Stimulated activated naive B cell treated with anti-CD40 and anti-IgM and Interleukin-4, amounts not matched to agents 10 μg/mL and 1 μg/mL and 100 μg/mL, for 72 hours (primary cell): ENCODE results near the gene UGT2B17.
"Not testable (repeated sequence)": the region's sequence is repeated elsewhere in the genome, so short reads cannot be mapped to it uniquely, and the experiment has no call there.

Source experiments
- ATAC-seq, 2 donors: fragments of 150-1000 bp; cut with Tn5 transposase; replicated peaks; 2 replicates each; pipeline ENCODE4 v1.10.0; 2021; ENCODE audit warnings: moderate library complexity in 1 of 2
- DNase-seq: peaks from one replicate; pipeline ENCODE4 v3.0.0; 2021
- H3K27ac Mint-ChIP-seq: one replicate; pipeline ENCODE4 v1.8.0; 2022; ENCODE audit warnings: mild to moderate bottlenecking, mixed read lengths
- H3K27me3 Mint-ChIP-seq, 2 donors: one replicate each; pipeline ENCODE4 v1.8.0; 2022; ENCODE audit warnings: mixed read lengths in 2 of 2
- H3K36me3 Mint-ChIP-seq, 2 donors: one replicate each; pipeline ENCODE4 v1.8.0; 2022; ENCODE audit warnings: mixed read lengths in 2 of 2, mild to moderate bottlenecking in 1 of 2
- H3K4me1 Mint-ChIP-seq, 2 donors: one replicate each; pipeline ENCODE4 v1.8.0; 2022; ENCODE audit warnings: mixed read lengths in 2 of 2, mild to moderate bottlenecking in 1 of 2
- H3K4me3 Mint-ChIP-seq, 2 donors: one replicate each; pipeline ENCODE4 v1.8.0; 2022; ENCODE audit warnings: mild to moderate bottlenecking in 2 of 2, mixed read lengths in 2 of 2, moderate library complexity in 1 of 2
- H3K9me3 Mint-ChIP-seq, 2 donors: one replicate each; pipeline ENCODE4 v1.8.0; 2022; ENCODE audit warnings: mixed read lengths in 2 of 2, mild to moderate bottlenecking in 1 of 2

Gene UGT2B17

DNA sequence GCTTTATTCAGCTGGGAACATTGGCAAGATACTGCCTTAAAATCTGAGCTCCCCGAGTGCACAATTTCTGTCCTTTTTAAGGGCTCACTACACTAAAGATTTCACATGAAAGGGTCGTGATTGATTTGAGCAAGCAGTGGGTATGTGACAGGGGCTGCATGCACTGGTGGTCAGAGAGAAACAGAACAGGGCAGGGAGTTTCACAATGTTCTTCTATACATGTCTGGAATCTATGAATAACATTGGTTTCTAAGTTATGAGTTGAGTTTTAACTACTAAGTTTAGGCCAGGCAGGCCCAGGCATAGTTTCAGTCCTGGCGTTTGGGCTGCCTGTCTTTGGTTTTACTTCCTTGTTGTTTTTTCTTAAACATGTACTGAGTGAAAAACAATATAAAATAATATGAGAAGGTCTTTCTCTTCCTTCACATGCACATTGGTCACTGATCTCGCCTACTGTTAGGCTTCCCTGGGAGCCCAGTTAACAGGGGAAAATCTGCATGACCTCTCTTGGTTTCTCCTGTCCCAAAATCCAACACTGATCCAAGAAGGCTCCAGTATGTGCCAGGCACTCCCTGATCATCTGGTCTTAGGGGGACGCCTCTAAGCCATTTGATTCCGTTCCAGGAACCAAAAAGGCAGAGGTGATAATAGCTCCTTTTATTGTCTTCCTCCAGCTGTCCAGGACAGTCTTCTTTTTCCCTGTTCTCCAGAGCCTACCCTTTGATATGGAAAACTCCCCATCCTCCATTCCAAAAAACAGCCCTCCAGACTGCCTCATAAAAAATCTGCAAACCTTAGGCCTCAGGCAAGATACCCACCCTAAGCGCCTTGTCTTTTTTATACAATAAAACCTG is at the start of gene UGT2B17:
UGT2B17 (minus strand) TSS at position 51 of the 854 bp plus-strand sequence. CDS start 7,838 bp downstream, outside the sequence.
- Mint-ChIP-seq H3K9me3 (peaks cover 6 to 13% of the 10 kb centered on the region in 2 donors), H3K27ac (peak within 1 kb of the TSS; percentile 93)
- ATAC-seq: peak; percentile 90 to 94

DNA sequence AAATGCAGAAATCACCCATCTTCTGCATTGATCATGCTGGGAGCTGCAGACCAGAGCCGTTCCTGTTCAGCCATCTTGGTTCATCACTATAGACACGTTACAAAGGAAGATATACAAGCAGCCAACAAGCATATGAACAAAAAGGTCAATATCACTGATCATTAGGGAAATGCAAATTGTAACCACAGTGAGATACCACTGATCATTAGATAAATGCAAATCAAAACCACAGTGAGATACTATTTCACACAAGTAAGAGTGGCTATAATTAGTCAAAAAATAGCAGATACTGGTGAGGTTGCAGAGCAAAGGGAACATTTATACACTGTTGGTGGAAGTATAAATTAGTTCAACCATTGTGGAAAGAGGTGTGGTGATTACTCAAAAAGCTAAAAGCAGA is 46.6 kb upstream of the UGT2B17 start:
- not testable (repeated sequence) for DNase-seq, H3K27me3 Mint-ChIP-seq, H3K9me3 Mint-ChIP-seq, ATAC-seq, H3K36me3 Mint-ChIP-seq, H3K4me3 Mint-ChIP-seq, H3K4me1 Mint-ChIP-seq, H3K27ac Mint-ChIP-seq

More for the DNA sequence above, at the start of gene UGT2B17:
- H3K36me3 Mint-ChIP-seq: peaks cover 2 to 8% of the 10 kb centered on the region in 2 donors
- DNase-seq: peak; percentile 53
- H3K4me3 Mint-ChIP-seq: peak within 1 kb of the TSS; percentile 56 to 85
- peaks cover 26 to 27% of the 10 kb centered on the region in 2 donors for H3K4me1 Mint-ChIP-seq
- H3K27me3 Mint-ChIP-seq: no peaks in the 10 kb centered on the region

DNA sequence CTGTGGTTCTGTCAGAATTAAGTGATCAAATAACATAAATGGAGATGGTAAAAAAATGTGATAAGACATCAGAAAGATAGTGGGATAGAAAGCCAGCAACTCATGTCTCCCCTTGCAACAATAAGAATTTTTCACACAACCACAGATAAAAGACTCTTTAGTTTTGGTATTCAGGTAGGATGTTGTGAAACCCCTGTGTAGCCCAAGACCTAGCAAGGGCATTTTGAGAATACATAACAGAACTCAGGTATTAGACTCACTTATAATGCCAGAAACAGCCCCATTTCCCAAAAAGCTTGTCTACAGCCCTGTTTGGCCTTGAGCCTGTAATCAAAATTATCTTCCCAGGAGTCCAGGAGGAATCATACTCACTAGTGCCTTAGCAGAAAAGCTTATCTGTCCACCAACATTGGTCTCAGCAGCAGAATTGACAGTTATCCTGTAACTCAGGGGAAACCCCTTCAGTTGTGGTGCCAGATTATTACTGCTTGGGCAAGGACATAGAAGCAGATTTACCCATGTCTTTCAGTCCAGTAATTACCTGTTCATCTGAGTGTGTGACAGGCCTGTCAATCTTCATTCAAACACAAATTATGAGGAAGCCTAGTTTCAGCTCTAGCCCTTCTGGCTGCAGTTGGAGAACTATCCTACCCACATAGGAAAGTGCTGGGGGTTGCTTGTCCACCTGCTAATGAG is 41.0 kb upstream of the UGT2B17 start:
- Mint-ChIP-seq H3K27ac (no peak overlapping the region), H3K4me1 (peaks cover 0 to 2% of the 10 kb centered on the region in 2 donors), H3K27me3 (no peaks in the 10 kb centered on the region), H3K4me3 (no peak overlapping the region), H3K9me3 (peaks cover 0 to 1% of the 10 kb centered on the region in 2 donors), H3K36me3 (no peaks in the 10 kb centered on the region)
- ATAC-seq (peak in 1 of 2 donors; percentile 50), DNase-seq (no peak)

DNA sequence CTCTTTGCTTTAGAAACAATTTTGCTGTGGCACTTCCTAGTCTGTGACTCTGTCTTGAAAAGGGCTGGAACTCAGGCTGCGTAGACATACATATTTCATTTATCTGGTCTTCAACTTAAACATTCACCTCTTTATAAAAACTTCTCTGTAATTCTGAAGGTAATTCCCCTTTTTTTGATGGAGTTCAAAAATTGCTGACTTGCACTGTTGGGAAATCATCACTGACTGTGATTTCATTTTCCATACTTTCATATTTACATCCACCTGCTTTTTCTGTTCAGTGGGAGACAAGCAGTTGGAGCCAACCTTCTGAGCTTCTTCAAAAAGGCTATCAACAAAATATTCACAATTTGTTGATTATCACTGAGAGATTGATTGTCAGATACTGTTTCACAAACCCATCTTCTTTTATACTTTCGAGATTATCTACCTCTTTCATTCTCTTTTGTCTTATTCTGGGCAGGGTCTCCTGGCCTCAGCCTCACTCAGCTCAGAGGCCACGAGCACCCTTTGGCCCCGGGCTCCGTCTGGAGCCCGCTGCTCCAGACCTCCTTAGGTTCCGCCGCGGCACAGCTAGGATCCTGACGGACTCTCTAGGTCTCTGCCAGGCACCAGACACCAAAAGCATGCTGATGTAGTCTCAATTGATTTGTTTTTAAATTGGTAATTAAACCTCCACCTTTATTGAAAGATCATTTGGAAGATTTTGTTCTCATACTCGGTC is 39.7 kb upstream of the UGT2B17 start:
- no peak for DNase-seq
- ATAC-seq: no peak
- no peaks in the 10 kb centered on the region for H3K36me3 Mint-ChIP-seq
- no peak overlapping the region for H3K4me3 Mint-ChIP-seq
- no peaks in the 10 kb centered on the region for H3K4me1 Mint-ChIP-seq
- H3K27ac Mint-ChIP-seq: no peak overlapping the region
- H3K9me3 Mint-ChIP-seq: peaks cover 0 to 1% of the 10 kb centered on the region in 2 donors
- H3K27me3 Mint-ChIP-seq: no peaks in the 10 kb centered on the region

DNA sequence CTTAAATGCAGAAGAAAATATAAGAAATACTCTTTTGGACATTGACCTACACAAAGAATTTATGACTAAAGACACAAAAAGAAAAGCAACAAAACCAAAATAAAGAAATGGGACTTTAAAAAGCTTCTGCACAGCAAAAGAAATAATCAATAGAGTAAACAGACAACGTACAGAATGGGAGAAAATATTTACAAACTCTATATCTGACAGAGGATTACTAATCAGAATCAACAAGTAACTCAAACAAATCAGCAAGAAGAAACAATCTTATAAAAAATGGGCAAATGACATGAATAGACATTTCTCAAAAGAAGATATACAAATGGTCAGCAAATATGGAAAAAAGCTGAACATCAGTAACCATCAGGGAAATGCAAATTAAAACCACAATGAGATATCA is 37.6 kb upstream of the UGT2B17 start:
- no peaks in the 10 kb centered on the region for H3K36me3 Mint-ChIP-seq
- H3K9me3 Mint-ChIP-seq: peaks cover 0 to 3% of the 10 kb centered on the region in 2 donors
- no peak for ATAC-seq
- no peak for DNase-seq
- no peaks in the 10 kb centered on the region for H3K4me1 Mint-ChIP-seq
- H3K4me3 Mint-ChIP-seq: no peak overlapping the region
- H3K27me3 Mint-ChIP-seq: no peaks in the 10 kb centered on the region
- no peak overlapping the region for H3K27ac Mint-ChIP-seq

DNA sequence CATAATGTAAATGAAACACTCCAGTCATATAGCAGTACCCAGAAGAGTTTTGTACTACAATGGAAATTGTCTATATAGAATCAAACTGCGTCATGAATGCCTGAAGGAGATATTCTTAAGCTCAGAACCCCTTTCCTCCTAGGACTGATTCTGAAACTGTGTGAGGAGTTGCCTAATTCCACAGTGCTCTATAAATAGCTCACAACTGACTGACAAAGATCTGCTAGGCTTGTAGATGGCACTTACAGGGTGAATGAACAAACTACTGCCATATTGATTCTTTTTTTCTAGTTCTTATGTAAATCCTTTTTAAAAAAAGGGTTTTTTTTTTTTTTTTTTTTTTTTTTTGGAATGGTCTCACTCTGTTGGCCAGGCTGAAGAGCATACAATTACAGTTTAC is 30.1 kb upstream of the UGT2B17 start:
- no peaks in the 10 kb centered on the region for H3K27me3 Mint-ChIP-seq
- H3K27ac Mint-ChIP-seq: no peak overlapping the region
- peaks cover 5 to 7% of the 10 kb centered on the region in 2 donors for H3K9me3 Mint-ChIP-seq
- no peak for DNase-seq
- no peak for ATAC-seq
- H3K4me3 Mint-ChIP-seq: no peak overlapping the region
- H3K4me1 Mint-ChIP-seq: no peaks in the 10 kb centered on the region
- H3K36me3 Mint-ChIP-seq: no peaks in the 10 kb centered on the region

DNA sequence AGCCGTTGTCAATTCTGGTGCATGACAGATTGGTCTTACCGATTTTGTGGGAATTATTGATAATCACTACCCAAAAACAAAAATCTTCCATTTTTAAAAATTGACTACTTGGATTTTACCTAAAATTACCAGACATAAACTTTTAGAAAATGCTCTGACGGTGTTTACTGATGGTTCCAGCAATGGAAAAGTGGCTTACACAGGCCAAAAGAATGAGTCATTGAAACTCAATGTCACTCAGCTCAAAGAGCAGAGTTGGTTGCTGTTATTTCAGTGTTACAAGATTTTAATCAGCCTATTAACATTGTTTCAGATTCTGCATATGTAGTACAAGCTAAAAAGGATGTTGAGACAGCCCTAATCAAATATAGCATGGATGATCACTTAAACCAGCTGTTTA is 23.0 kb upstream of the UGT2B17 start:
- Mint-ChIP-seq H3K4me3 (no peak overlapping the region), H3K27me3 (no peaks in the 10 kb centered on the region), H3K9me3 (peaks cover 0 to 3% of the 10 kb centered on the region in 2 donors), H3K36me3 (no peaks in the 10 kb centered on the region), H3K4me1 (no peaks in the 10 kb centered on the region), H3K27ac (no peak overlapping the region)
- ATAC-seq (no peak), DNase-seq (no peak)

DNA sequence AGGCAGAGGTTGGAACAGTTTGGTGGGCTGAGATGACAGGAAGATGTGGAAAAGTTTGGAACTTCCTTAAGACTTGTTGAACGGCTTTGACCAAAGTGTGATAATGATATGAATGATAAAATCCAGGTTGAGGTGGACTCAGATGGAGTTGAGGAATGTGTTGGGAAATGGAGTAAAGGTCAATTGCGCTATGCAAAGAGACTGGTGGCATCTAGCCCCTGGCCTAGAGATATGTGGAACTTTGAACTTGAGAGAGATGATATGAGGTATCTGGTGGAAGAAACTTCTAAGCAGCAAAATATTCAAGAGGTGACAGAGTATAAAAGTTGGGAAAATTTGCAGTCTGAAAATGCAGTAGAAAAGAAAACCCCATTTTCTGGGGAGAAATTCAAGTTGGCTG is 21.4 kb upstream of the UGT2B17 start:
- no peaks in the 10 kb centered on the region for H3K27me3 Mint-ChIP-seq
- no peaks in the 10 kb centered on the region for H3K36me3 Mint-ChIP-seq
- H3K9me3 Mint-ChIP-seq: no peaks in the 10 kb centered on the region
- no peak overlapping the region for H3K27ac Mint-ChIP-seq
- no peak overlapping the region for H3K4me3 Mint-ChIP-seq
- ATAC-seq (no peak), DNase-seq (no peak)
- no peaks in the 10 kb centered on the region for H3K4me1 Mint-ChIP-seq

DNA sequence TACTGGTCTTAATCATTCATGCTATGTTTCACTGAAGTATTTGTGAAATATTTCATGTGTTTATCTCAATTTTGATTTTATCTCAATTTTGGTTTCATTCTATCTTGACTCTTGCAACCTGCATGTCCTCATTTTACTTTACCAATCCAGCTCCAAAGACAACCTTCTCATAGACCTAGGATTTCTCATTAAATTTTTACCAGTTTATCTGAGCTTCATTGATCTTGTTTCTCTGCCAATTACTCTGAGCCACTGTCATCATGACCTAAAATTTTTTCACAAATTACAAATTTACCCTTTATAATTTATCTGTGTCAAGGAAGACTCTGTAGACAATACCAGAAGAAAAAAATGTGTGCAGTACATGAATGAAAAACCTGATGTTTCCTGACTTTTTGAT is 18.6 kb upstream of the UGT2B17 start:
- no peaks in the 10 kb centered on the region for H3K4me1 Mint-ChIP-seq
- H3K36me3 Mint-ChIP-seq: no peaks in the 10 kb centered on the region
- no peak for ATAC-seq
- no peaks in the 10 kb centered on the region for H3K27me3 Mint-ChIP-seq
- no peak overlapping the region for H3K27ac Mint-ChIP-seq
- no peak for DNase-seq
- no peaks in the 10 kb centered on the region for H3K9me3 Mint-ChIP-seq
- H3K4me3 Mint-ChIP-seq: no peak overlapping the region

DNA sequence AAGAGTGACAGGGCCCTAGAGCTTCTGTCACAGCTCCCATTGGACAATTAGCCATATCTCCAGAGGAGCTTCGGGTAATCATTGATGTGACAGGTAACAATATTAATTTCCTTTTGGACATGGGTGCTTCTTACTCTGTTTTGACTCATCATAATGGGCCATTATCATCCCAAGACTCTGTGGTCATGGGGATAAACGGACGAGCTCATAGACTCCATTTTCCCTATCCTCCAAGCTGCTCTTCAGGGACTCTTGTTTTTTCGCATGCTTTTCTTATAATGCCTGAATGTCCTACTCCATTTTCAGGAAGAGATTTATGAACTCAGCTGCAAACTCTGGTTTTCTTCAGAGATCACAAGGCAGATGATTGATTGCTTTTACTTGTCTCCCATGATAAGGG is 17.0 kb upstream of the UGT2B17 start:
- Mint-ChIP-seq H3K27ac (no peak overlapping the region), H3K4me1 (no peaks in the 10 kb centered on the region), H3K27me3 (no peaks in the 10 kb centered on the region), H3K9me3 (no peaks in the 10 kb centered on the region), H3K4me3 (no peak overlapping the region), H3K36me3 (no peaks in the 10 kb centered on the region)
- ATAC-seq: no peak
- DNase-seq: no peak

DNA sequence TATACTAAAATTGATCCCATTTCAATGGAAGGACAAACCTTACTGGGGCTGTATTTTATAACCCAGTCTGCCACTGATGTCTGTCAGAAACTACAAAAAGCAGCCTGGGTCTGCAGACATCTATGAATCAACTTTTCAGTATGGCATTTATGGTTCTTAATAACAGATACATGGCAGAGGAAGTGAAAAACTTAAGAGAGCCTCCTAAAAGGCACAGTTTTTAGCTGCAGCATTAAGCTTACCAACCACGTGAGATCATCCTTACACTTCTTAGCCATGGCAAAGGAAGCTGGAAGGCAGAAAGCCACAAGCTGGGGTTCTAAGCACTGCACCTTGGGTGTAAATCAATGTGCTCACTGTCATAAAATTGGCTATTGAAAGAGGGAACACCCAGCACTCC is 16.6 kb upstream of the UGT2B17 start:
- H3K27me3 Mint-ChIP-seq: no peaks in the 10 kb centered on the region
- no peak overlapping the region for H3K4me3 Mint-ChIP-seq
- H3K36me3 Mint-ChIP-seq: no peaks in the 10 kb centered on the region
- H3K9me3 Mint-ChIP-seq: no peaks in the 10 kb centered on the region
- H3K27ac Mint-ChIP-seq: no peak overlapping the region
- DNase-seq: no peak
- H3K4me1 Mint-ChIP-seq: no peaks in the 10 kb centered on the region
- ATAC-seq: peak; percentile 33 to 65

DNA sequence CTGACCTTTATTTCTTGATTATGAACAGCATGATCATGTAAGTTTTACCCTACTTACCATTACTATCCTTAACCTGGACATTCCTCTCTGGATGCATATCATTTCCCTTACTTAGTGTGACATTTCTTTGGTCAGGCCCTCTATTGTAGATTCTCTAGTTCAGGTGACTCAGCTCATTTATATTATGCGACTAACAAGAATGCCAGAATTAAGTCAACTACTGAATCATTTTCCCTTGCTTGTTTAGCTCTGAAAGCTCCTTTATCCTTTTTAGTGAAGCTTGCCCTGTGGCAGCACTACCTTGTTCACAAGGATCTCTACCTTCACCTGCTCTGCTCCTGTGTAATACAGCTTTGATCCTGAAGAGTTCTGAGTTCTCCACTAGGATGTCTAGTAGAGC is 15.1 kb upstream of the UGT2B17 start:
- H3K9me3 Mint-ChIP-seq: no peaks in the 10 kb centered on the region
- H3K36me3 Mint-ChIP-seq: no peaks in the 10 kb centered on the region
- no peak overlapping the region for H3K27ac Mint-ChIP-seq
- DNase-seq (no peak), ATAC-seq (no peak)
- no peaks in the 10 kb centered on the region for H3K4me1 Mint-ChIP-seq
- H3K27me3 Mint-ChIP-seq: no peaks in the 10 kb centered on the region
- no peak overlapping the region for H3K4me3 Mint-ChIP-seq

DNA sequence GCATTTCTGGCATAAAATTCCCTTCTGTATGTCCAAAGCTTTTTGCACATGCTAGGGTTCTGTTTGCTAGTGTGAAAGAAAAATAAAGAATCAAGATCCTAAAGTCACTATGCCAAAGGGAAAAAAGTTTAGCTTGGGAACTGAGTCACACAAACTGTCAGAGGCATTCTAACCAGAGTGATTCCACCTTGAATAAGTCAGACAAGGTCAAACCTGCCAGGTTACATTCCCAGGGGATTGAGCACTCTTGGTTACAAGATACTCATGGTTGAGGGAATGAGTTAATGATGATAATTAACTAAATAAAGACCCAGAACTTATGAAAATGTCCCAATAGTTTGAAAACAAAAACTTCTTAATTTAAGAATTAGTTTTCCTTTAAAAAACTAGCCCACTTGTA is 13.7 kb upstream of the UGT2B17 start:
- H3K27ac Mint-ChIP-seq: no peak overlapping the region
- no peaks in the 10 kb centered on the region for H3K4me1 Mint-ChIP-seq
- H3K27me3 Mint-ChIP-seq: no peaks in the 10 kb centered on the region
- H3K9me3 Mint-ChIP-seq: peaks cover 0 to 5% of the 10 kb centered on the region in 2 donors
- no peak overlapping the region for H3K4me3 Mint-ChIP-seq
- DNase-seq: no peak
- H3K36me3 Mint-ChIP-seq: no peaks in the 10 kb centered on the region
- ATAC-seq: no peak

DNA sequence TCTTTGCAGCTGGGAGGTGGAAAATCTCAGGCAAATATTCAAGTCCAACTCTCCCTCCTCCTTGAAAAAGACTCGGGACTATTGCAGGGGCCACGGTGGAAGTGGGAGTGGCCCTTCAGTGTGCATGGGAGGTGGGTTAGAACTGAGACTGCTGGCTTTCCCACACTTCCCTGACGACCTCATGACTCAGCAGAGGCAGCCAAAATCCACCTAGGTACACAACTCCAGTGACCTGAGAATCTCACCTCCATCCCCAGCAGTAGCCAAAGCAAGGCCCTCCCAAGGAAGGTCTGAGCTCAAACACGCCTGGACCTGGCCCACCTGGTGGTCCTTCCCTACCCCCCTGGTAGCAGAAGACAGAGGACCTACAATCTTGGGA is 6.2 kb upstream of the UGT2B17 start:
- H3K27ac Mint-ChIP-seq: no peak overlapping the region
- ATAC-seq (no peak), DNase-seq (no peak)
- H3K36me3 Mint-ChIP-seq: peaks cover 2 to 4% of the 10 kb centered on the region in 2 donors
- no peak overlapping the region for H3K4me3 Mint-ChIP-seq
- peaks cover 0 to 5% of the 10 kb centered on the region in 2 donors for H3K27me3 Mint-ChIP-seq
- H3K9me3 Mint-ChIP-seq: peaks cover 7 to 17% of the 10 kb centered on the region in 2 donors
- peaks cover 6 to 8% of the 10 kb centered on the region in 2 donors for H3K4me1 Mint-ChIP-seq
